Fibroblast of lung (primary cell): ENCODE results near the gene DNAH8.

Source experiments
- EZH2 ChIP-seq: IDR thresholded peaks from 2 replicates; pipeline ENCODE4 v1.5.1; 2012; ENCODE audit warnings: low read length, control low read depth, mild to moderate bottlenecking; ENCODE audit errors: missing control alignments
- TF ChIP-seq, protein P1 (sequence below), 2 donors: IDR thresholded peaks in 1 of 2; conservative IDR thresholded peaks in 1 of 2; 1 replicate in 1 of 2; 2 replicates in 1 of 2; pipeline ENCODE4 v1.5.1; 2011 to 2012; ENCODE audit warnings: low read length in 2 of 2, control low read depth in 1 of 2, inconsistent platforms in 1 of 2, low read depth in 1 of 2, mild to moderate bottlenecking in 1 of 2

DNA sequence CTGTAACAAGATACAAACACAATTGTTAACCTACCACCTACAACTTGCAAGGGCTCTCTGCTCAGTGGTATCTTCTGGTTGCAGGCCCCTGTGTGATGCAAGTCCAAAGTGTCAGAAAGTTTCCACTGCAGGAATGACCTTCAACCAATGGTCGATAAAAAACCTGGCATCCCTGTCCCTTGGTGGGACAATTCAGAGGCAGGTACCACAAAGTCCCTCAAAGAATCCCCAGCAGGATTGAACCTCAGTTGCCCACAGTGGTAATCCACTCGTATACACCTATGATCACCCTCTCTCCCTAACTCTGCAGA, 28.1 kb upstream of the DNAH8 start:
- TF ChIP-seq, protein P1, sequence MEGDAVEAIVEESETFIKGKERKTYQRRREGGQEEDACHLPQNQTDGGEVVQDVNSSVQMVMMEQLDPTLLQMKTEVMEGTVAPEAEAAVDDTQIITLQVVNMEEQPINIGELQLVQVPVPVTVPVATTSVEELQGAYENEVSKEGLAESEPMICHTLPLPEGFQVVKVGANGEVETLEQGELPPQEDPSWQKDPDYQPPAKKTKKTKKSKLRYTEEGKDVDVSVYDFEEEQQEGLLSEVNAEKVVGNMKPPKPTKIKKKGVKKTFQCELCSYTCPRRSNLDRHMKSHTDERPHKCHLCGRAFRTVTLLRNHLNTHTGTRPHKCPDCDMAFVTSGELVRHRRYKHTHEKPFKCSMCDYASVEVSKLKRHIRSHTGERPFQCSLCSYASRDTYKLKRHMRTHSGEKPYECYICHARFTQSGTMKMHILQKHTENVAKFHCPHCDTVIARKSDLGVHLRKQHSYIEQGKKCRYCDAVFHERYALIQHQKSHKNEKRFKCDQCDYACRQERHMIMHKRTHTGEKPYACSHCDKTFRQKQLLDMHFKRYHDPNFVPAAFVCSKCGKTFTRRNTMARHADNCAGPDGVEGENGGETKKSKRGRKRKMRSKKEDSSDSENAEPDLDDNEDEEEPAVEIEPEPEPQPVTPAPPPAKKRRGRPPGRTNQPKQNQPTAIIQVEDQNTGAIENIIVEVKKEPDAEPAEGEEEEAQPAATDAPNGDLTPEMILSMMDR (conservative IDR thresholded peaks at IDR 0.05 in 1 of 2, IDR thresholded peaks at IDR 0.05 in 1 of 2; ENCODE audit: low read depth in 1 of 2, low read length in 2 of 2): no peak
- no peak for TF ChIP-seq EZH2
